ENCODE data around the gene SUFU. TPM values are rescaled to one million over a fixed set of nuclear protein-coding genes. Genes with fewer than 3 reads are reported as not detected.

Gene SUFU
- total and polyA plus RNA-seq, 2 donors (not counting 1 experiment from before 2014, with no cell fraction given): 4.8 to 13.3 TPM

- Histone ChIP-seq H3K36me3 (replicated peaks in 1 of 2; ENCODE audit: control extremely low read depth in 1 of 2, control insufficient read depth in 1 of 2, extremely low read depth in 1 of 2, insufficient read depth in 2 of 2, low read length in 1 of 2) (no peaks in the 10 kb centered on the region), H3K27ac (ENCODE audit: low read length in 2 of 2) (no peak overlapping the region), H3K4me1 (ENCODE audit: control insufficient read depth in 2 of 2, insufficient read depth in 2 of 2, low read length in 2 of 2) (peaks cover 5 to 8% of the 10 kb centered on the region in 2 donors), H4K20me1 (ENCODE audit: control insufficient read depth, insufficient read depth, low read length, poor library complexity, severe bottlenecking) (no peaks in the 10 kb centered on the region), H3K4me3 (ENCODE audit: control extremely low read depth in 1 of 5, extremely low read depth in 1 of 5, insufficient read depth in 1 of 5, low read depth in 2 of 5, low read length in 4 of 5) (no peak overlapping the region), H3K9me3 (ENCODE audit: control extremely low read depth in 1 of 3, control insufficient read depth in 2 of 3, insufficient read depth in 1 of 3, low read length in 2 of 3) (no peaks in the 10 kb centered on the region), H3K4me2 (replicated peaks; ENCODE audit: low read depth, low read length, poor library complexity, severe bottlenecking) (no peak overlapping the region), H2AFZ (ENCODE audit: insufficient read depth, low read depth, low read length, poor library complexity, severe bottlenecking) (no peak overlapping the region), H3K9ac (ENCODE audit: low read length) (no peak overlapping the region), H3K79me2 (ENCODE audit: control insufficient read depth, insufficient read depth, low read length) (peaks cover 5% of the 10 kb centered on the region), H3K27me3 (replicated peaks in 1 of 4; ENCODE audit: control extremely low read depth in 1 of 4, control insufficient read depth in 3 of 4, insufficient read depth in 4 of 4, low read length in 3 of 4) (no peaks in the 10 kb centered on the region)
- Mint-ChIP-seq H3K27me3 (no peaks in the 10 kb centered on the region), H3K4me1 (peaks cover 18% of the 10 kb centered on the region), H3K9me3 (ENCODE audit: insufficient read depth) (no peaks in the 10 kb centered on the region), H3K4me3 (no peak overlapping the region), H3K27ac (no peak overlapping the region)
- ChIA-PET CTCF (no interaction called here), POLR2A (interaction anchor here (0.5 kb wide), 1 partner anchor 8 kb away, joined by 8 read pairs; no protein-coding TSS in a partner anchor)
- intact Hi-C loops (cut with micrococcal nuclease): no loop called here
- no peak for TF ChIP-seq EZH2 (IDR thresholded peaks at IDR 0.05; ENCODE audit: borderline replicate concordance, insufficient read depth, low read depth, low read length, poor library complexity, severe bottlenecking)
- TF ChIP-seq, protein P1, sequence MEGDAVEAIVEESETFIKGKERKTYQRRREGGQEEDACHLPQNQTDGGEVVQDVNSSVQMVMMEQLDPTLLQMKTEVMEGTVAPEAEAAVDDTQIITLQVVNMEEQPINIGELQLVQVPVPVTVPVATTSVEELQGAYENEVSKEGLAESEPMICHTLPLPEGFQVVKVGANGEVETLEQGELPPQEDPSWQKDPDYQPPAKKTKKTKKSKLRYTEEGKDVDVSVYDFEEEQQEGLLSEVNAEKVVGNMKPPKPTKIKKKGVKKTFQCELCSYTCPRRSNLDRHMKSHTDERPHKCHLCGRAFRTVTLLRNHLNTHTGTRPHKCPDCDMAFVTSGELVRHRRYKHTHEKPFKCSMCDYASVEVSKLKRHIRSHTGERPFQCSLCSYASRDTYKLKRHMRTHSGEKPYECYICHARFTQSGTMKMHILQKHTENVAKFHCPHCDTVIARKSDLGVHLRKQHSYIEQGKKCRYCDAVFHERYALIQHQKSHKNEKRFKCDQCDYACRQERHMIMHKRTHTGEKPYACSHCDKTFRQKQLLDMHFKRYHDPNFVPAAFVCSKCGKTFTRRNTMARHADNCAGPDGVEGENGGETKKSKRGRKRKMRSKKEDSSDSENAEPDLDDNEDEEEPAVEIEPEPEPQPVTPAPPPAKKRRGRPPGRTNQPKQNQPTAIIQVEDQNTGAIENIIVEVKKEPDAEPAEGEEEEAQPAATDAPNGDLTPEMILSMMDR (IDR thresholded peaks at IDR 0.05): no peak
- ATAC-seq (ENCODE audit: low read depth): no peak
- no peak for DNase-seq
- WGBS (ENCODE audit: insufficient coverage): no CpG with 5 or more reads among the region's 2 CpGs
Measured at GRCh38 chr10:102537948-102538347, 34.2 kb downstream of the SUFU start.

GRCh38 chr10:102538811-102539210 is 35.0 kb downstream of the SUFU start:
- peaks cover 5 to 8% of the 10 kb centered on the region in 2 donors for H3K4me1 ChIP-seq (ENCODE audit: control insufficient read depth in 2 of 2, insufficient read depth in 2 of 2, low read length in 2 of 2)
- no peaks in the 10 kb centered on the region for H3K36me3 ChIP-seq (replicated peaks in 1 of 2; ENCODE audit: control extremely low read depth in 1 of 2, control insufficient read depth in 1 of 2, extremely low read depth in 1 of 2, insufficient read depth in 2 of 2, low read length in 1 of 2)
- Mint-ChIP-seq H3K4me1 (peaks cover 18% of the 10 kb centered on the region), H3K27me3 (no peaks in the 10 kb centered on the region), H3K4me3 (no peak overlapping the region), H3K27ac (no peak overlapping the region), H3K9me3 (ENCODE audit: insufficient read depth) (no peaks in the 10 kb centered on the region)
- H3K79me2 ChIP-seq (ENCODE audit: control insufficient read depth, insufficient read depth, low read length): peaks cover 5% of the 10 kb centered on the region
- ATAC-seq (ENCODE audit: low read depth) (no peak), DNase-seq (no peak)
- ChIA-PET CTCF (no interaction called here), POLR2A (no interaction called here)
- TF ChIP-seq, protein P1 (IDR thresholded peaks at IDR 0.05): no peak
- no peak for TF ChIP-seq EZH2 (IDR thresholded peaks at IDR 0.05; ENCODE audit: borderline replicate concordance, insufficient read depth, low read depth, low read length, poor library complexity, severe bottlenecking)
- H3K9ac ChIP-seq (ENCODE audit: low read length): no peak overlapping the region
- no peaks in the 10 kb centered on the region for H4K20me1 ChIP-seq (ENCODE audit: control insufficient read depth, insufficient read depth, low read length, poor library complexity, severe bottlenecking)
- H3K27ac ChIP-seq (ENCODE audit: low read length in 2 of 2): no peak overlapping the region
- no peaks in the 10 kb centered on the region for H3K9me3 ChIP-seq (ENCODE audit: control extremely low read depth in 1 of 3, control insufficient read depth in 2 of 3, insufficient read depth in 1 of 3, low read length in 2 of 3)
- intact Hi-C loops (cut with micrococcal nuclease): no loop called here
- no peak overlapping the region for H3K4me2 ChIP-seq (replicated peaks; ENCODE audit: low read depth, low read length, poor library complexity, severe bottlenecking)
- 95% methylated on average over 2 of the region's 2 CpGs for WGBS (ENCODE audit: insufficient coverage)
- H3K27me3 ChIP-seq (replicated peaks in 1 of 4; ENCODE audit: control extremely low read depth in 1 of 4, control insufficient read depth in 3 of 4, insufficient read depth in 4 of 4, low read length in 3 of 4): no peaks in the 10 kb centered on the region
- H3K4me3 ChIP-seq (ENCODE audit: control extremely low read depth in 1 of 5, extremely low read depth in 1 of 5, insufficient read depth in 1 of 5, low read depth in 2 of 5, low read length in 4 of 5): no peak overlapping the region
- H2AFZ ChIP-seq (ENCODE audit: insufficient read depth, low read depth, low read length, poor library complexity, severe bottlenecking): no peak overlapping the region

Data from B cell (primary cell).